Testis (tissue), 3 donors: ENCODE results near the gene CDK17. TPM values are rescaled to one million over a fixed set of nuclear protein-coding genes. Genes with fewer than 3 reads are reported as not detected.

Experiments used
- DNase-seq: peaks from one replicate; pipeline ENCODE4 v3.0.0-alpha.2; 2019
- H3K27ac ChIP-seq, 2 donors: fragments of 200-600 bp; sonication (generic); one replicate each; pipeline ENCODE4 v1.5.1; 2019
- H3K27me3 ChIP-seq: fragments of 200-600 bp; sonication (generic); one replicate; pipeline ENCODE4 v1.5.1; 2019
- H3K36me3 ChIP-seq: fragments of 200-600 bp; sonication (generic); one replicate; pipeline ENCODE4 v1.5.1; 2017; ENCODE audit warnings: low read depth; ENCODE audit errors: missing control alignments
- H3K4me1 ChIP-seq: fragments of 200-600 bp; sonication (generic); one replicate; pipeline ENCODE4 v1.5.1; 2019
- H3K4me3 ChIP-seq, 2 donors: fragments of 200-600 bp; sonication (generic); one replicate each; pipeline ENCODE4 v1.5.1; 2017 to 2019
- H3K9me3 ChIP-seq: fragments of 200-600 bp; sonication (generic); one replicate; pipeline ENCODE4 v1.5.1; 2017
- CTCF ChIP-seq, 3 experiments: fragments of 450-650 bp in 2 of 3; fragments of 200-600 bp in 1 of 3; sonication (generic) in 1 of 3; IDR thresholded peaks; one replicate each; pipeline ENCODE4 v1.5.1; 2016 to 2019; ENCODE audit warnings: antibody characterized with exemption in 3 of 3, mild to moderate bottlenecking in 2 of 3, moderate library complexity in 1 of 3
- POLR2A ChIP-seq: fragments of 450-650 bp; IDR thresholded peaks from one replicate; pipeline ENCODE4 v1.6.1; 2017; ENCODE audit warnings: antibody characterized with exemption, mild to moderate bottlenecking, moderate library complexity
- WGBS, 2 donors: methylation state at CpG; one replicate each; pipeline ENCODE4 v1.1.5; 2018; 5-methylcytosine and 5-hydroxymethylcytosine counted together
- intact Hi-C: fragments of 100-400 bp; cut with DNase I; formaldehyde crosslinking; loops from one replicate; pipeline ENCODE4 v1.15.1; 2023; ENCODE audit warnings: low total_unique reads
- polyA plus RNA-seq: library from polyadenylated mRNA; stranded (reverse); fragments of 350-450 nt; fragmentation: Illumina TruSeq; extraction: RNeasy Lipid Tissue Mini Kit (QIAGEN cat#74804); gene quantifications from one replicate; pipeline ENCODE4 v1.2.3, GENCODE V29; 2014; ENCODE audit warnings: low read depth, low replicate concordance; ENCODE audit not compliant: insufficient read depth
- total RNA-seq, 2 donors: library from RNA; depleted of rRNA; stranded (reverse); fragments of >200 nt; gene quantifications; one replicate each; pipeline ENCODE4 v1.2.3, GENCODE V29; 2016

Gene CDK17
- total and polyA plus RNA-seq, 3 donors from 2014 or later = 40.7 to 100.0 (median 91.5) TPM

- TF ChIP-seq POLR2A = no peak
- H3K9me3 ChIP-seq = no peaks in the 10 kb centered on the region
- H3K4me3 ChIP-seq = no peak overlapping the region
- intact Hi-C loops = no loop called here
- 75 to 100% methylated on average over 2 of the region's 2 CpGs for WGBS, 2 donors
- DNase-seq = no peak
- no peaks in the 10 kb centered on the region for H3K36me3 ChIP-seq
- H3K4me1 ChIP-seq = peaks cover 9% of the 10 kb centered on the region
- H3K27ac ChIP-seq = no peak overlapping the region
- no peaks in the 10 kb centered on the region for H3K27me3 ChIP-seq
Measured at GRCh38 chr12:96257550-96258103, 142.6 kb downstream of the CDK17 start.

- no peak for DNase-seq
- H3K4me1 ChIP-seq = peaks cover 9% of the 10 kb centered on the region
- intact Hi-C loops = no loop called here
Measured at GRCh38 chr12:96256672-96257361, 143.4 kb downstream of the CDK17 start.

GRCh38 chr12:96255077-96255476 is 145.2 kb downstream of the CDK17 start:
- Histone ChIP-seq H3K4me3 (no peak overlapping the region), H3K27me3 (no peaks in the 10 kb centered on the region), H3K9me3 (no peaks in the 10 kb centered on the region), H3K36me3 (no peaks in the 10 kb centered on the region), H3K4me1 (peaks cover 9% of the 10 kb centered on the region), H3K27ac (no peak overlapping the region)
- intact Hi-C loops = no loop called here
- DNase-seq = no peak
- WGBS, 2 donors = 70 to 88% methylated on average over 8 of the region's 8 CpGs
- TF ChIP-seq POLR2A (no peak), CTCF (IDR thresholded peaks at IDR 0.05) (no peak)

More at GRCh38 chr12:96256672-96257361, 143.4 kb downstream of the CDK17 start:
- no peak overlapping the region for H3K27ac ChIP-seq
- H3K4me3 ChIP-seq = no peak overlapping the region
- H3K27me3 ChIP-seq = no peaks in the 10 kb centered on the region
- no peaks in the 10 kb centered on the region for H3K9me3 ChIP-seq
- 61 to 74% methylated on average over 7 of the region's 7 CpGs for WGBS, 2 donors
- TF ChIP-seq CTCF (IDR thresholded peaks at IDR 0.05) (no peak), POLR2A (no peak)
- no peaks in the 10 kb centered on the region for H3K36me3 ChIP-seq

GRCh38 chr12:96250119-96250685 is 150.0 kb downstream of the CDK17 start:
- H3K9me3 ChIP-seq = no peaks in the 10 kb centered on the region
- no peak overlapping the region for H3K27ac ChIP-seq
- DNase-seq = no peak
- H3K4me1 ChIP-seq = no peaks in the 10 kb centered on the region
- WGBS, 2 donors = 82 to 90% methylated on average over 7 of the region's 7 CpGs
- H3K36me3 ChIP-seq = no peaks in the 10 kb centered on the region
- H3K4me3 ChIP-seq = no peak overlapping the region
- TF ChIP-seq CTCF (IDR thresholded peaks at IDR 0.05) (no peak), POLR2A (no peak)
- intact Hi-C loops = no loop called here
- H3K27me3 ChIP-seq = no peaks in the 10 kb centered on the region

GRCh38 chr12:96249196-96250118 is 150.8 kb downstream of the CDK17 start:
- WGBS, 2 donors = 79 to 81% methylated on average over 15 to 16 of the region's 16 CpGs

More at GRCh38 chr12:96249196-96250118, 150.8 kb downstream of the CDK17 start:
- Histone ChIP-seq H3K27ac (no peak overlapping the region), H3K36me3 (no peaks in the 10 kb centered on the region), H3K4me1 (no peaks in the 10 kb centered on the region), H3K27me3 (no peaks in the 10 kb centered on the region), H3K9me3 (no peaks in the 10 kb centered on the region), H3K4me3 (no peak overlapping the region)
- intact Hi-C loops = no loop called here
- no peak for DNase-seq
- TF ChIP-seq POLR2A = no peak
- no peak for TF ChIP-seq CTCF (IDR thresholded peaks at IDR 0.05)
